Occipital lobe (tissue), 2 donors: ENCODE measurements around the gene SOD1. TPM values are rescaled to one million over a fixed set of nuclear protein-coding genes. Genes with fewer than 3 reads are reported as not detected.

Source experiments
- DNase-seq: peaks from one replicate; lab custom pipeline; 2025; lab: John Stamatoyannopoulos, UW
- total RNA-seq: library from RNA; depleted of rRNA; stranded (reverse); fragments of >200 nt; gene quantifications from one replicate; pipeline ENCODE4 v1.2.3, GENCODE V29; 2014

The SOD1 gene
- total RNA-seq, 1 donor from 2014 or later, result 78.0 TPM

GRCh38 chr21:31682620-31683019, 23.1 kb downstream of the SOD1 start:
- DNase-seq, result no peak

GRCh38 chr21:31683029-31683428, 23.5 kb downstream of the SOD1 start:
- no peak for DNase-seq

GRCh38 chr21:31684918-31685317, 25.4 kb downstream of the SOD1 start:
- DNase-seq, result no peak

GRCh38 chr21:31686272-31686915, 26.9 kb downstream of the SOD1 start:
- DNase-seq, result no peak

- DNase-seq, result no peak
Measured at GRCh38 chr21:31687108-31687507, 27.6 kb downstream of the SOD1 start.

- DNase-seq, result no peak
Measured at GRCh38 chr21:31688603-31689368, 29.3 kb downstream of the SOD1 start.

- DNase-seq, result no peak
Measured at GRCh38 chr21:31693222-31693621, 33.7 kb downstream of the SOD1 start.

- no peak for DNase-seq
Measured at GRCh38 chr21:31696424-31696823, 36.9 kb downstream of the SOD1 start.

- DNase-seq, result no peak
Measured at GRCh38 chr21:31698461-31698860, 39.0 kb downstream of the SOD1 start.

GRCh38 chr21:31700040-31700439, 40.5 kb downstream of the SOD1 start:
- DNase-seq, result no peak

- no peak for DNase-seq
Measured at GRCh38 chr21:31706562-31706961, 47.1 kb downstream of the SOD1 start.

- DNase-seq, result no peak
Measured at GRCh38 chr21:31707499-31707898, 48.0 kb downstream of the SOD1 start.

- DNase-seq, result no peak
Measured at GRCh38 chr21:31708541-31708940, 49.0 kb downstream of the SOD1 start.

- DNase-seq, result no peak
Measured at GRCh38 chr21:31710586-31710985, 51.1 kb downstream of the SOD1 start.

GRCh38 chr21:31711326-31711725, 51.8 kb downstream of the SOD1 start:
- no peak for DNase-seq

- DNase-seq, result no peak
Measured at GRCh38 chr21:31711745-31712285, 52.3 kb downstream of the SOD1 start.

GRCh38 chr21:31713115-31713514, 53.6 kb downstream of the SOD1 start:
- no peak for DNase-seq

- DNase-seq, result no peak
Measured at GRCh38 chr21:31713973-31714740, 54.7 kb downstream of the SOD1 start.

GRCh38 chr21:31714741-31715365, 55.4 kb downstream of the SOD1 start:
- DNase-seq, result no peak

GRCh38 chr21:31716106-31716505, 56.6 kb downstream of the SOD1 start:
- no peak for DNase-seq
